K562 (cell line): ENCODE data around the gene UBE2R2. TPM values are rescaled to one million over a fixed set of nuclear protein-coding genes. Genes with fewer than 3 reads are reported as not detected.

Source experiments
- ATAC-seq: fragments of 200-7000 bp; cut with Tn5 transposase; 3 replicates; pipeline ENCODE4 v1.9.1; 2020; ENCODE audit warnings: moderate library complexity
- BruUV-seq: library from RNA; stranded (reverse); fragments of 400-500 nt; replicated peaks from 2 replicates; lab custom pipeline; 2021; lab: Mats Ljungman, UMichigan
- CTCF ChIA-PET: fragments of 300-600 bp; formaldehyde crosslinking; extraction: SDS; loops from one replicate; lab custom pipeline; 2021; ENCODE audit warnings: low intra/inter-chr PET ratio; lab: Yijun Ruan, JAX
- POLR2A ChIA-PET: fragments of 300-600, 350-650 bp; sonication (Branson Sonifier 250); formaldehyde crosslinking; extraction: SDS; loops from one replicate; lab custom pipeline; 2021; ENCODE audit warnings: antibody characterized with exemption, inconsistent platforms; lab: Yijun Ruan, JAX
- DNase-seq, 4 experiments: peaks; one replicate each; pipeline versions ENCODE4 v3.0.0 to v3.0.0-alpha.2; 2011 to 2018; ENCODE audit warnings: low spot score in 3 of 4, mixed read lengths in 3 of 4; ENCODE audit errors: extremely low read depth in 1 of 4
- FAIRE-seq: peaks from 2 replicates; lab custom pipeline; 2011; peaks lifted over from hg19 to GRCh38; lab: Jason Lieb, UNC
- H2AFZ ChIP-seq: 2 replicates; pipeline ENCODE4 v1.6.0; 2011; ENCODE audit warnings: low read depth, low read length, control low read depth, inconsistent platforms
- H3K27ac ChIP-seq: fragments of 200-600 bp; 3 replicates; pipeline ENCODE4 v1.8.0; 2011; ENCODE audit warnings: low read depth, mild to moderate bottlenecking, control low read depth, inconsistent platforms, low read length, moderate library complexity, mixed read lengths; ENCODE audit errors: extremely low read depth
- H3K27me3 ChIP-seq, 2 experiments: fragments of 300-600 bp in 1 of 2; 2 replicates in 1 of 2; 3 replicates in 1 of 2; pipeline versions ENCODE4 v1.6.0 to v1.8.0; 2011; ENCODE audit warnings: inconsistent platforms in 2 of 2, low read length in 2 of 2, mild to moderate bottlenecking in 1 of 2, mixed read lengths in 1 of 2, moderate library complexity in 1 of 2; ENCODE audit not compliant: control insufficient read depth in 2 of 2, insufficient read depth in 2 of 2
- H3K36me3 ChIP-seq: fragments of 300-600 bp; 3 replicates; pipeline ENCODE4 v1.8.0; 2011; ENCODE audit warnings: mild to moderate bottlenecking, low read length, inconsistent platforms; ENCODE audit not compliant: control insufficient read depth, insufficient read depth
- H3K4me1 ChIP-seq, 2 experiments: fragments of 200-600 bp in 1 of 2; replicated peaks in 1 of 2; 2 replicates in 1 of 2; 3 replicates in 1 of 2; pipeline versions ENCODE4 v1.5.1 to v1.8.0; 2011; ENCODE audit warnings: inconsistent platforms in 2 of 2, low read length in 2 of 2, mild to moderate bottlenecking in 1 of 2, mixed read lengths in 1 of 2, moderate library complexity in 1 of 2; ENCODE audit not compliant: control insufficient read depth in 2 of 2, insufficient read depth in 2 of 2
- H3K4me2 ChIP-seq: 2 replicates; pipeline ENCODE4 v1.6.1; 2011; ENCODE audit warnings: low read length, control low read depth, inconsistent platforms, mixed read lengths; ENCODE audit not compliant: insufficient read depth
- H3K4me3 ChIP-seq: fragments of 200-600 bp; sonication (generic), shearing (Covaris generic); 2 replicates; pipeline ENCODE4 v1.5.1; 2016; ENCODE audit warnings: control low read depth, inconsistent platforms
- H3K79me2 ChIP-seq: fragments of 200-600 bp; 3 replicates; pipeline ENCODE4 v1.8.0; 2011; ENCODE audit warnings: low read length, inconsistent platforms; ENCODE audit not compliant: control insufficient read depth, insufficient read depth
- H3K9ac ChIP-seq, 2 experiments: 2 replicates each; pipeline versions ENCODE4 v1.6.0 to v1.6.1; 2011; ENCODE audit warnings: low read depth in 2 of 2, low read length in 2 of 2, control low read depth in 1 of 2, inconsistent platforms in 1 of 2, mild to moderate bottlenecking in 1 of 2, mixed read lengths in 1 of 2; ENCODE audit not compliant: insufficient read depth in 1 of 2
- H3K9me1 ChIP-seq: one replicate; pipeline ENCODE4 v1.6.0; 2011; ENCODE audit warnings: inconsistent platforms, mild to moderate bottlenecking, low read length, moderate library complexity; ENCODE audit not compliant: control insufficient read depth, insufficient read depth
- H3K9me3 ChIP-seq: replicated peaks from 2 replicates; pipeline ENCODE4 v1.5.1; 2011; ENCODE audit warnings: low read depth, low read length, inconsistent platforms; ENCODE audit not compliant: control insufficient read depth, insufficient read depth
- H4K20me1 ChIP-seq: replicated peaks from 2 replicates; pipeline ENCODE4 v1.6.1; 2011; ENCODE audit warnings: low read length, inconsistent platforms, mixed read lengths; ENCODE audit not compliant: control insufficient read depth, insufficient read depth
- MEIS2 ChIP-seq: fragments of 450-650 bp; IDR thresholded peaks from 2 replicates; pipeline ENCODE4 v1.6.1; 2014; ENCODE audit warnings: mild to moderate bottlenecking; ENCODE audit not compliant: partially characterized antibody
- in situ Hi-C: fragments of 300-500 bp; cut with MboI; formaldehyde crosslinking; loops from 4 replicates; pipeline ENCODE4 v1.15.0; 2018; ENCODE audit warnings: inconsistent platforms, mixed read lengths
- intact Hi-C: fragments of 100-400 bp; cut with micrococcal nuclease; formaldehyde crosslinking; loops from 2 replicates; pipeline ENCODE4 v1.14.2; 2022
- polyA plus RNA-seq, 8 experiments: library from polyadenylated mRNA; depleted of rRNA in 4 of 8; stranded (reverse) in 5 of 8; unstranded in 3 of 8; fragments of >200 nt; fragmentation: Nextera tagmentation in 2 of 8; fragmentation: Illumina TruSeq in 1 of 8; extraction: Ambion mirVana in 2 of 8; extraction: Trizol in 1 of 8; gene quantifications; 2 replicates each; pipeline versions ENCODE4 v1.2.1 to v1.2.3, GENCODE V29; 2011 to 2014; ENCODE audit warnings: inconsistent platforms in 1 of 8, missing spikeins in 1 of 8
- total RNA-seq, 7 experiments: library from RNA; depleted of rRNA in 6 of 7; stranded (reverse); fragments of >200 nt in 6 of 7; fragmentation: Illumina TruSeq in 2 of 7; extraction: Trizol in 2 of 7; gene quantifications; 2 replicates each; pipeline versions ENCODE4 v1.2.1 to v1.2.3, GENCODE V29; 2011 to 2021; ENCODE audit warnings: low replicate concordance in 1 of 7
- TF ChIP-seq, protein P1 (sequence below): fragments of 200-600 bp; sonication (generic); IDR thresholded peaks from one replicate; pipeline ENCODE4 v1.6.1; 2012; ENCODE audit warnings: mild to moderate bottlenecking, low read depth, low read length, inconsistent platforms
- TF ChIP-seq, protein P2 (sequence below): IDR thresholded peaks from 2 replicates; pipeline ENCODE4 v1.6.1; 2011; ENCODE audit warnings: borderline replicate concordance, low read depth, mild to moderate bottlenecking, moderate library complexity, low read length; ENCODE audit not compliant: insufficient read depth, poor library complexity, severe bottlenecking

The UBE2R2 gene
- total and polyA plus RNA-seq, 9 of the 15 experiments (the other 6 are each of a cell fraction or from before 2014, with no cell fraction given) = 7.8 to 26.2 (median 11.8) TPM

DNA sequence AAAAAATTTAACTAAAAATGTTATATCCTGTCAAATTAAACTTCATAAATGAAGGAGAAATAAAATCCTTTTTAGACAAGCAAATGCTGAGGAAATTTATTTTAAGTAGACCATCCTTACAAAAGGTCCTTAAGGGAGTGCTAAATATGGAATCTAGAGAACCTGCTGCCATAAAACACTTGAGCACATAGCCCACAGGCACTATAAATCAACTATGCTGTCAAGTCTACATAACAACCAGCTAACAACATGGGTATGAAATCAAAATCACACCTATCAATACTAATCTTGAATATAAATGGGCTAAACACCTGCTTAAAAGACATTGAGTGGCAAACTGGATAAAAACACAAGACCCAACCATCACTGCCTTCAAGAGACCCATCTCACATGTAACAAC lies 36.7 kb upstream of the UBE2R2 start:
- H3K9ac ChIP-seq = no peak overlapping the region
- intact Hi-C loops = loop anchor here (10.0 kb wide), 1 partner anchor 75 kb away; no protein-coding TSS in a partner anchor

More for the DNA sequence above, 36.7 kb upstream of the UBE2R2 start:
- Histone ChIP-seq H2AFZ (no peak overlapping the region), H3K79me2 (no peaks in the 10 kb centered on the region), H3K27me3 (no peaks in the 10 kb centered on the region), H3K4me1 (no peaks in the 10 kb centered on the region; a peak in 1 of 5 replicates), H3K9me1 (no peaks in the 10 kb centered on the region), H3K27ac (no peak overlapping the region), H3K4me3 (no peak overlapping the region), H4K20me1 (no peaks in the 10 kb centered on the region), H3K4me2 (no peak overlapping the region), H3K36me3 (no peaks in the 10 kb centered on the region), H3K9me3 (no peaks in the 10 kb centered on the region)
- POLR2A ChIA-PET = no interaction called here
- DNase-seq (no peak), ATAC-seq (no peak), FAIRE-seq (no peak)
- in situ Hi-C loops = no loop called here
- TF ChIP-seq, protein P1, sequence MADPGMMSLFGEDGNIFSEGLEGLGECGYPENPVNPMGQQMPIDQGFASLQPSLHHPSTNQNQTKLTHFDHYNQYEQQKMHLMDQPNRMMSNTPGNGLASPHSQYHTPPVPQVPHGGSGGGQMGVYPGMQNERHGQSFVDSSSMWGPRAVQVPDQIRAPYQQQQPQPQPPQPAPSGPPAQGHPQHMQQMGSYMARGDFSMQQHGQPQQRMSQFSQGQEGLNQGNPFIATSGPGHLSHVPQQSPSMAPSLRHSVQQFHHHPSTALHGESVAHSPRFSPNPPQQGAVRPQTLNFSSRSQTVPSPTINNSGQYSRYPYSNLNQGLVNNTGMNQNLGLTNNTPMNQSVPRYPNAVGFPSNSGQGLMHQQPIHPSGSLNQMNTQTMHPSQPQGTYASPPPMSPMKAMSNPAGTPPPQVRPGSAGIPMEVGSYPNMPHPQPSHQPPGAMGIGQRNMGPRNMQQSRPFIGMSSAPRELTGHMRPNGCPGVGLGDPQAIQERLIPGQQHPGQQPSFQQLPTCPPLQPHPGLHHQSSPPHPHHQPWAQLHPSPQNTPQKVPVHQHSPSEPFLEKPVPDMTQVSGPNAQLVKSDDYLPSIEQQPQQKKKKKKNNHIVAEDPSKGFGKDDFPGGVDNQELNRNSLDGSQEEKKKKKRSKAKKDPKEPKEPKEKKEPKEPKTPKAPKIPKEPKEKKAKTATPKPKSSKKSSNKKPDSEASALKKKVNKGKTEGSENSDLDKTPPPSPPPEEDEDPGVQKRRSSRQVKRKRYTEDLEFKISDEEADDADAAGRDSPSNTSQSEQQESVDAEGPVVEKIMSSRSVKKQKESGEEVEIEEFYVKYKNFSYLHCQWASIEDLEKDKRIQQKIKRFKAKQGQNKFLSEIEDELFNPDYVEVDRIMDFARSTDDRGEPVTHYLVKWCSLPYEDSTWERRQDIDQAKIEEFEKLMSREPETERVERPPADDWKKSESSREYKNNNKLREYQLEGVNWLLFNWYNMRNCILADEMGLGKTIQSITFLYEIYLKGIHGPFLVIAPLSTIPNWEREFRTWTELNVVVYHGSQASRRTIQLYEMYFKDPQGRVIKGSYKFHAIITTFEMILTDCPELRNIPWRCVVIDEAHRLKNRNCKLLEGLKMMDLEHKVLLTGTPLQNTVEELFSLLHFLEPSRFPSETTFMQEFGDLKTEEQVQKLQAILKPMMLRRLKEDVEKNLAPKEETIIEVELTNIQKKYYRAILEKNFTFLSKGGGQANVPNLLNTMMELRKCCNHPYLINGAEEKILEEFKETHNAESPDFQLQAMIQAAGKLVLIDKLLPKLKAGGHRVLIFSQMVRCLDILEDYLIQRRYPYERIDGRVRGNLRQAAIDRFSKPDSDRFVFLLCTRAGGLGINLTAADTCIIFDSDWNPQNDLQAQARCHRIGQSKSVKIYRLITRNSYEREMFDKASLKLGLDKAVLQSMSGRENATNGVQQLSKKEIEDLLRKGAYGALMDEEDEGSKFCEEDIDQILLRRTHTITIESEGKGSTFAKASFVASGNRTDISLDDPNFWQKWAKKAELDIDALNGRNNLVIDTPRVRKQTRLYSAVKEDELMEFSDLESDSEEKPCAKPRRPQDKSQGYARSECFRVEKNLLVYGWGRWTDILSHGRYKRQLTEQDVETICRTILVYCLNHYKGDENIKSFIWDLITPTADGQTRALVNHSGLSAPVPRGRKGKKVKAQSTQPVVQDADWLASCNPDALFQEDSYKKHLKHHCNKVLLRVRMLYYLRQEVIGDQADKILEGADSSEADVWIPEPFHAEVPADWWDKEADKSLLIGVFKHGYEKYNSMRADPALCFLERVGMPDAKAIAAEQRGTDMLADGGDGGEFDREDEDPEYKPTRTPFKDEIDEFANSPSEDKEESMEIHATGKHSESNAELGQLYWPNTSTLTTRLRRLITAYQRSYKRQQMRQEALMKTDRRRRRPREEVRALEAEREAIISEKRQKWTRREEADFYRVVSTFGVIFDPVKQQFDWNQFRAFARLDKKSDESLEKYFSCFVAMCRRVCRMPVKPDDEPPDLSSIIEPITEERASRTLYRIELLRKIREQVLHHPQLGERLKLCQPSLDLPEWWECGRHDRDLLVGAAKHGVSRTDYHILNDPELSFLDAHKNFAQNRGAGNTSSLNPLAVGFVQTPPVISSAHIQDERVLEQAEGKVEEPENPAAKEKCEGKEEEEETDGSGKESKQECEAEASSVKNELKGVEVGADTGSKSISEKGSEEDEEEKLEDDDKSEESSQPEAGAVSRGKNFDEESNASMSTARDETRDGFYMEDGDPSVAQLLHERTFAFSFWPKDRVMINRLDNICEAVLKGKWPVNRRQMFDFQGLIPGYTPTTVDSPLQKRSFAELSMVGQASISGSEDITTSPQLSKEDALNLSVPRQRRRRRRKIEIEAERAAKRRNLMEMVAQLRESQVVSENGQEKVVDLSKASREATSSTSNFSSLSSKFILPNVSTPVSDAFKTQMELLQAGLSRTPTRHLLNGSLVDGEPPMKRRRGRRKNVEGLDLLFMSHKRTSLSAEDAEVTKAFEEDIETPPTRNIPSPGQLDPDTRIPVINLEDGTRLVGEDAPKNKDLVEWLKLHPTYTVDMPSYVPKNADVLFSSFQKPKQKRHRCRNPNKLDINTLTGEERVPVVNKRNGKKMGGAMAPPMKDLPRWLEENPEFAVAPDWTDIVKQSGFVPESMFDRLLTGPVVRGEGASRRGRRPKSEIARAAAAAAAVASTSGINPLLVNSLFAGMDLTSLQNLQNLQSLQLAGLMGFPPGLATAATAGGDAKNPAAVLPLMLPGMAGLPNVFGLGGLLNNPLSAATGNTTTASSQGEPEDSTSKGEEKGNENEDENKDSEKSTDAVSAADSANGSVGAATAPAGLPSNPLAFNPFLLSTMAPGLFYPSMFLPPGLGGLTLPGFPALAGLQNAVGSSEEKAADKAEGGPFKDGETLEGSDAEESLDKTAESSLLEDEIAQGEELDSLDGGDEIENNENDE = no peak
- peak; percentile 10 for TF ChIP-seq MEIS2
- TF ChIP-seq, protein P2, sequence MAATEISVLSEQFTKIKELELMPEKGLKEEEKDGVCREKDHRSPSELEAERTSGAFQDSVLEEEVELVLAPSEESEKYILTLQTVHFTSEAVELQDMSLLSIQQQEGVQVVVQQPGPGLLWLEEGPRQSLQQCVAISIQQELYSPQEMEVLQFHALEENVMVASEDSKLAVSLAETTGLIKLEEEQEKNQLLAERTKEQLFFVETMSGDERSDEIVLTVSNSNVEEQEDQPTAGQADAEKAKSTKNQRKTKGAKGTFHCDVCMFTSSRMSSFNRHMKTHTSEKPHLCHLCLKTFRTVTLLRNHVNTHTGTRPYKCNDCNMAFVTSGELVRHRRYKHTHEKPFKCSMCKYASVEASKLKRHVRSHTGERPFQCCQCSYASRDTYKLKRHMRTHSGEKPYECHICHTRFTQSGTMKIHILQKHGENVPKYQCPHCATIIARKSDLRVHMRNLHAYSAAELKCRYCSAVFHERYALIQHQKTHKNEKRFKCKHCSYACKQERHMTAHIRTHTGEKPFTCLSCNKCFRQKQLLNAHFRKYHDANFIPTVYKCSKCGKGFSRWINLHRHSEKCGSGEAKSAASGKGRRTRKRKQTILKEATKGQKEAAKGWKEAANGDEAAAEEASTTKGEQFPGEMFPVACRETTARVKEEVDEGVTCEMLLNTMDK = no peak
- BruUV-seq = no TSS peak
- CTCF ChIA-PET = no interaction called here
